ENCODE data around the gene ZFYVE21.

- no peak for TF ChIP-seq CTCF (IDR thresholded peaks at IDR 0.05)
- no peak for TF ChIP-seq POLR2A (IDR thresholded peaks at IDR 0.05)
Measured at GRCh38 chr14:103731916-103732867, 16.6 kb downstream of the ZFYVE21 start.
